ENCODE results near the gene COL4A4. TPM values are rescaled to one million over a fixed set of nuclear protein-coding genes. Genes with fewer than 3 reads are reported as not detected.

Gene COL4A4
- total and polyA plus RNA-seq, 2 of the 4 experiments (the other 2 are of a cell fraction) = 0.02 TPM; not detected in 1

DNA sequence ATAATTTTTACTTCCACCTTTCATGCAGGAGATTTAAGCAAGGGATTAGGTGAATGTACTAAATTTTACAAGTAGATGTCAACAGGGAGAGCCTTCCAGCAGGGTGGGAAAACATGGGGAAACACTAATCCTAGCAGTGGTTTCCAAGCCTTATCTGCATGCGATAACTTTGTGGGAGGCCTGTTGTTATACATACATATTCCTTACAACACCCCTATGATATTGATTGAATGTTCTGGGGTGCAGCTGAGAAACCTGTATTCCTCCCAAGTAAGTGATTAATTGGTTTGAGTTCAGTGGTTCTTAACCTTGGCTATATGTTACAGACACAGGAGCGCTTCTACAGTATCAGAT lies 65.9 kb downstream of the COL4A4 start:
- Histone ChIP-seq H2BK20ac (ENCODE audit: low read depth, low read length) (no peak overlapping the region), H3K14ac (replicated peaks; ENCODE audit: low read depth, low read length) (no peak overlapping the region), H3K23ac (ENCODE audit: low read depth, low read length) (no peak overlapping the region), H2AK9ac (replicated peaks; ENCODE audit: low read depth, low read length, poor library complexity) (no peak overlapping the region), H3K4me3 (ENCODE audit: insufficient read depth, low read depth, low read length) (no peak overlapping the region), H3K79me1 (ENCODE audit: low read depth in 1 of 2, low read length in 2 of 2) (no peaks in the 10 kb centered on the region), H4K8ac (ENCODE audit: low read depth in 2 of 2, low read length in 2 of 2) (no peak overlapping the region), H3K56ac (ENCODE audit: extremely low read depth, insufficient read depth, low read length) (no peak overlapping the region), H3K9ac (ENCODE audit: low read depth, low read length) (no peak overlapping the region), H4K5ac (ENCODE audit: low read depth, low read length) (no peak overlapping the region), H2BK5ac (ENCODE audit: low read depth, low read length, poor library complexity, severe bottlenecking) (no peak overlapping the region), H3K9me3 (ENCODE audit: control insufficient read depth, insufficient read depth, low read length) (no peaks in the 10 kb centered on the region), H4K20me1 (ENCODE audit: insufficient read depth, low read length) (no peaks in the 10 kb centered on the region), H4K91ac (ENCODE audit: insufficient read depth, low read depth, low read length) (no peak overlapping the region), H2BK120ac (ENCODE audit: low read depth, low read length) (no peak overlapping the region), H2AFZ (replicated peaks; ENCODE audit: low read length, poor library complexity) (no peak overlapping the region), H3K4me1 (ENCODE audit: control insufficient read depth, insufficient read depth, low read length) (no peaks in the 10 kb centered on the region), H3K4ac (ENCODE audit: low read depth, low read length) (no peak overlapping the region), H2AK5ac (ENCODE audit: low read depth, low read length) (no peak overlapping the region), H3K18ac (ENCODE audit: low read depth, low read length) (no peak overlapping the region), H3K9me1 (ENCODE audit: insufficient read depth, low read length) (no peaks in the 10 kb centered on the region), H2BK15ac (ENCODE audit: low read depth, low read length) (no peak overlapping the region), H3K4me2 (ENCODE audit: low read depth, low read length) (no peak overlapping the region), H3K36me3 (ENCODE audit: control insufficient read depth, insufficient read depth, low read length) (no peaks in the 10 kb centered on the region), H3K27ac (ENCODE audit: insufficient read depth, low read length) (no peak overlapping the region), H3K27me3 (ENCODE audit: control insufficient read depth, insufficient read depth, low read length) (no peaks in the 10 kb centered on the region; the same call in 1 of the 2 replicates)
- TF ChIP-seq MXI1 (IDR thresholded peaks at IDR 0.05; ENCODE audit: borderline replicate concordance, low read depth, low read length) = no peak
- TF ChIP-seq BHLHE40 (IDR thresholded peaks at IDR 0.05; ENCODE audit: low read depth, low read length) = no peak
- TF ChIP-seq, protein P1, sequence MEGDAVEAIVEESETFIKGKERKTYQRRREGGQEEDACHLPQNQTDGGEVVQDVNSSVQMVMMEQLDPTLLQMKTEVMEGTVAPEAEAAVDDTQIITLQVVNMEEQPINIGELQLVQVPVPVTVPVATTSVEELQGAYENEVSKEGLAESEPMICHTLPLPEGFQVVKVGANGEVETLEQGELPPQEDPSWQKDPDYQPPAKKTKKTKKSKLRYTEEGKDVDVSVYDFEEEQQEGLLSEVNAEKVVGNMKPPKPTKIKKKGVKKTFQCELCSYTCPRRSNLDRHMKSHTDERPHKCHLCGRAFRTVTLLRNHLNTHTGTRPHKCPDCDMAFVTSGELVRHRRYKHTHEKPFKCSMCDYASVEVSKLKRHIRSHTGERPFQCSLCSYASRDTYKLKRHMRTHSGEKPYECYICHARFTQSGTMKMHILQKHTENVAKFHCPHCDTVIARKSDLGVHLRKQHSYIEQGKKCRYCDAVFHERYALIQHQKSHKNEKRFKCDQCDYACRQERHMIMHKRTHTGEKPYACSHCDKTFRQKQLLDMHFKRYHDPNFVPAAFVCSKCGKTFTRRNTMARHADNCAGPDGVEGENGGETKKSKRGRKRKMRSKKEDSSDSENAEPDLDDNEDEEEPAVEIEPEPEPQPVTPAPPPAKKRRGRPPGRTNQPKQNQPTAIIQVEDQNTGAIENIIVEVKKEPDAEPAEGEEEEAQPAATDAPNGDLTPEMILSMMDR (conservative IDR thresholded peaks at IDR 0.05; ENCODE audit: low read depth, low read length) = no peak
- TF ChIP-seq CEBPB (IDR thresholded peaks at IDR 0.05; ENCODE audit: low read depth, low read length) = no peak
- no peak for TF ChIP-seq MAFK (IDR thresholded peaks at IDR 0.05; ENCODE audit: low read depth, low read length)
- TF ChIP-seq RCOR1 (IDR thresholded peaks at IDR 0.05; ENCODE audit: insufficient replicate concordance, low read length) = no peak
- TF ChIP-seq CHD1 (IDR thresholded peaks at IDR 0.05; ENCODE audit: low read depth, low read length) = no peak
- TF ChIP-seq NFE2L2 (IDR thresholded peaks at IDR 0.05; ENCODE audit: low read depth, low read length) = no peak
- TF ChIP-seq, protein P2, sequence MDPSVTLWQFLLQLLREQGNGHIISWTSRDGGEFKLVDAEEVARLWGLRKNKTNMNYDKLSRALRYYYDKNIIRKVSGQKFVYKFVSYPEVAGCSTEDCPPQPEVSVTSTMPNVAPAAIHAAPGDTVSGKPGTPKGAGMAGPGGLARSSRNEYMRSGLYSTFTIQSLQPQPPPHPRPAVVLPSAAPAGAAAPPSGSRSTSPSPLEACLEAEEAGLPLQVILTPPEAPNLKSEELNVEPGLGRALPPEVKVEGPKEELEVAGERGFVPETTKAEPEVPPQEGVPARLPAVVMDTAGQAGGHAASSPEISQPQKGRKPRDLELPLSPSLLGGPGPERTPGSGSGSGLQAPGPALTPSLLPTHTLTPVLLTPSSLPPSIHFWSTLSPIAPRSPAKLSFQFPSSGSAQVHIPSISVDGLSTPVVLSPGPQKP (IDR thresholded peaks at IDR 0.05; ENCODE audit: borderline replicate concordance, low read depth, low read length) = no peak
- TF ChIP-seq, protein P3, sequence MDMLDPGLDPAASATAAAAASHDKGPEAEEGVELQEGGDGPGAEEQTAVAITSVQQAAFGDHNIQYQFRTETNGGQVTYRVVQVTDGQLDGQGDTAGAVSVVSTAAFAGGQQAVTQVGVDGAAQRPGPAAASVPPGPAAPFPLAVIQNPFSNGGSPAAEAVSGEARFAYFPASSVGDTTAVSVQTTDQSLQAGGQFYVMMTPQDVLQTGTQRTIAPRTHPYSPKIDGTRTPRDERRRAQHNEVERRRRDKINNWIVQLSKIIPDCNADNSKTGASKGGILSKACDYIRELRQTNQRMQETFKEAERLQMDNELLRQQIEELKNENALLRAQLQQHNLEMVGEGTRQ (IDR thresholded peaks at IDR 0.05; ENCODE audit: low read depth, low read length) = no peak
- TF ChIP-seq RFX5 (IDR thresholded peaks at IDR 0.05; ENCODE audit: low read depth, low read length) = no peak
- no peak for TF ChIP-seq SMC3 (IDR thresholded peaks at IDR 0.05; ENCODE audit: low read depth, low read length)
- TF ChIP-seq FOS (IDR thresholded peaks at IDR 0.05; ENCODE audit: low read depth, low read length) = no peak
- TF ChIP-seq MAZ (IDR thresholded peaks at IDR 0.05; ENCODE audit: borderline replicate concordance, low read depth, low read length) = no peak
- TF ChIP-seq RAD21 (IDR thresholded peaks at IDR 0.05; ENCODE audit: low read length) = no peak
- no peak for TF ChIP-seq POLR2A (IDR thresholded peaks at IDR 0.05; ENCODE audit: low read depth, low read length)
- ATAC-seq (ENCODE audit: low read depth) (no peak), DNase-seq (no peak)
- in situ Hi-C loops (cut with MboI; ENCODE audit: low sequenced_read_pairs) (loop anchor here (10.0 kb wide), 1 partner anchor 283 kb away; no protein-coding TSS in a partner anchor), dilution Hi-C loops (cut with HindIII; ENCODE audit: low sequenced_read_pairs, unreplicated experiment) (no loop called here), intact Hi-C loops (cut with micrococcal nuclease) (no loop called here)
- BruUV-seq (replicated peaks) = no TSS peak
- no CpG with 5 or more reads among the region's 2 CpGs for WGBS, 2 experiments (ENCODE audit: extremely low coverage in 2 of 2, insufficient read length in 1 of 2)
- POLR2A ChIA-PET (ENCODE audit: unreplicated experiment) = no interaction called here
- CTCF ChIA-PET = no interaction called here
